Measurements from ENCODE around the gene REM2.

DNA sequence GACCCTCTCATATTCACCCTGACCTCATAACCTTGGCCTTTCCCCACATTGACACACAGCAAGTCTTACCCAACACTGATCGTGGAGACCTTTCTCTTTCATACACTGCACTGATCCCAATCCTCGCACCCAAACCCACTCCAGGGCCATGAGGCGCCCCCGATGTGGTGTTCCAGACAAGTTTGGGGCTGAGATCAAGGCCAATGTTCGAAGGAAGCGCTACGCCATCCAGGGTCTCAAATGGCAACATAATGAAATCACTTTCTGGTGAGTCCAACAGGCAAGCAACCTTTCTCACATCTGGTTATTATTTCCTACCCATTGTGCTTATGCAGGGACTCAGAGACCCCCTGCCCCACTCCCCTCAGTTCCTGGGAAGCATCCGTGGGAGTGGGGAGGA lies 41.3 kb upstream of the REM2 start:
- TF ChIP-seq, protein P1, sequence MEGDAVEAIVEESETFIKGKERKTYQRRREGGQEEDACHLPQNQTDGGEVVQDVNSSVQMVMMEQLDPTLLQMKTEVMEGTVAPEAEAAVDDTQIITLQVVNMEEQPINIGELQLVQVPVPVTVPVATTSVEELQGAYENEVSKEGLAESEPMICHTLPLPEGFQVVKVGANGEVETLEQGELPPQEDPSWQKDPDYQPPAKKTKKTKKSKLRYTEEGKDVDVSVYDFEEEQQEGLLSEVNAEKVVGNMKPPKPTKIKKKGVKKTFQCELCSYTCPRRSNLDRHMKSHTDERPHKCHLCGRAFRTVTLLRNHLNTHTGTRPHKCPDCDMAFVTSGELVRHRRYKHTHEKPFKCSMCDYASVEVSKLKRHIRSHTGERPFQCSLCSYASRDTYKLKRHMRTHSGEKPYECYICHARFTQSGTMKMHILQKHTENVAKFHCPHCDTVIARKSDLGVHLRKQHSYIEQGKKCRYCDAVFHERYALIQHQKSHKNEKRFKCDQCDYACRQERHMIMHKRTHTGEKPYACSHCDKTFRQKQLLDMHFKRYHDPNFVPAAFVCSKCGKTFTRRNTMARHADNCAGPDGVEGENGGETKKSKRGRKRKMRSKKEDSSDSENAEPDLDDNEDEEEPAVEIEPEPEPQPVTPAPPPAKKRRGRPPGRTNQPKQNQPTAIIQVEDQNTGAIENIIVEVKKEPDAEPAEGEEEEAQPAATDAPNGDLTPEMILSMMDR (conservative IDR thresholded peaks at IDR 0.05; ENCODE audit: low read depth, low read length), result no peak
- TF ChIP-seq EZH2 (IDR thresholded peaks at IDR 0.05; ENCODE audit: borderline replicate concordance, low read depth, low read length, poor library complexity, severe bottlenecking), result no peak
